Mucosa of descending colon (tissue), 3 donors: ENCODE measurements around the gene TMEM141. TPM values are rescaled to one million over a fixed set of nuclear protein-coding genes. Genes with fewer than 3 reads are reported as not detected.

ENCODE experiments used
- ATAC-seq: fragments of 200-7000 bp; cut with Tn5 transposase; one replicate; pipeline ENCODE4 v1.9.1; 2020; ENCODE audit warnings: mild to moderate bottlenecking, moderate library complexity
- DNase-seq, 3 donors: peaks; one replicate each; pipeline ENCODE4 v3.0.0-alpha.2; 2020
- H3K36me3 ChIP-seq: fragments of 200-600 bp; one replicate; pipeline ENCODE4 v1.8.0; 2021; ENCODE audit warnings: low read depth, mild to moderate bottlenecking
- H3K4me1 ChIP-seq: fragments of 200-600 bp; one replicate; pipeline ENCODE4 v1.8.0; 2021; ENCODE audit warnings: low read depth, mild to moderate bottlenecking
- H3K4me3 ChIP-seq: fragments of 200-600 bp; one replicate; pipeline ENCODE4 v1.8.0; 2021; ENCODE audit warnings: mild to moderate bottlenecking
- H3K9me3 ChIP-seq: fragments of 200-600 bp; one replicate; pipeline ENCODE4 v1.8.0; 2021; ENCODE audit warnings: mild to moderate bottlenecking
- intact Hi-C, 2 donors: fragments of 100-400 bp; cut with DNase I in 1 of 2; cut with micrococcal nuclease in 1 of 2; formaldehyde crosslinking; loops; one replicate each; pipeline versions ENCODE4 v1.11.0 to v1.11.1; 2022; cut with DNase I, micrococcal nuclease
- long read RNA-seq, 2 donors: library from polyadenylated mRNA; unstranded; transcript quantifications; one replicate each; pipeline ENCODE4 v2.0.0, GENCODE V29; 2019 to 2021
- total RNA-seq, 3 donors: library from RNA; stranded (reverse); fragmentation: NEBNext Ultra II Directional in 2 of 3; extraction: Animal tissue kit (Norgen Biotek cat#: 25700) in 2 of 3; gene quantifications; one replicate each; pipeline versions ENCODE4 v1.2.1 to v1.2.4, GENCODE V29; 2021 to 2023
- TF ChIP-seq, protein P1 (sequence below): fragments of 200-600 bp; IDR thresholded peaks from one replicate; pipeline ENCODE4 v1.8.0; 2022; ENCODE audit warnings: antibody characterized with exemption, mild to moderate bottlenecking
- donor health status: DM: no; HTN: no; CAD: no; lungs with moderate emphysema.
- donor health status: DM: no; HTN: no; CAD: no.
- donor health status: DM: no; HTN: yes; CAD: no.

The TMEM141 gene
- 100 to 1,000 TPM; 110 to 373 (median 127) TPM for total RNA-seq
- long read RNA-seq, donor 1, transcript TMEM141-201 (5 exons, 768 nt), result major isoform, 29 of 39 reads
- long read RNA-seq, donor 1, partial matches to known transcripts, result 7 of 39 reads
- long read RNA-seq, donor 1, other reads (novel, unspliced or antisense), result 1 of 39 reads
- long read RNA-seq, donor 2, transcript TMEM141-204 (4 exons, 683 nt), result minor isoform, 7 of 52 reads
- long read RNA-seq, donor 2, transcript TMEM141-201 (5 exons, 768 nt), result major isoform, 38 of 52 reads
- long read RNA-seq, donor 2, partial matches to known transcripts, result 3 of 52 reads
- long read RNA-seq, donor 2, other reads (novel, unspliced or antisense), result 2 of 52 reads

DNA sequence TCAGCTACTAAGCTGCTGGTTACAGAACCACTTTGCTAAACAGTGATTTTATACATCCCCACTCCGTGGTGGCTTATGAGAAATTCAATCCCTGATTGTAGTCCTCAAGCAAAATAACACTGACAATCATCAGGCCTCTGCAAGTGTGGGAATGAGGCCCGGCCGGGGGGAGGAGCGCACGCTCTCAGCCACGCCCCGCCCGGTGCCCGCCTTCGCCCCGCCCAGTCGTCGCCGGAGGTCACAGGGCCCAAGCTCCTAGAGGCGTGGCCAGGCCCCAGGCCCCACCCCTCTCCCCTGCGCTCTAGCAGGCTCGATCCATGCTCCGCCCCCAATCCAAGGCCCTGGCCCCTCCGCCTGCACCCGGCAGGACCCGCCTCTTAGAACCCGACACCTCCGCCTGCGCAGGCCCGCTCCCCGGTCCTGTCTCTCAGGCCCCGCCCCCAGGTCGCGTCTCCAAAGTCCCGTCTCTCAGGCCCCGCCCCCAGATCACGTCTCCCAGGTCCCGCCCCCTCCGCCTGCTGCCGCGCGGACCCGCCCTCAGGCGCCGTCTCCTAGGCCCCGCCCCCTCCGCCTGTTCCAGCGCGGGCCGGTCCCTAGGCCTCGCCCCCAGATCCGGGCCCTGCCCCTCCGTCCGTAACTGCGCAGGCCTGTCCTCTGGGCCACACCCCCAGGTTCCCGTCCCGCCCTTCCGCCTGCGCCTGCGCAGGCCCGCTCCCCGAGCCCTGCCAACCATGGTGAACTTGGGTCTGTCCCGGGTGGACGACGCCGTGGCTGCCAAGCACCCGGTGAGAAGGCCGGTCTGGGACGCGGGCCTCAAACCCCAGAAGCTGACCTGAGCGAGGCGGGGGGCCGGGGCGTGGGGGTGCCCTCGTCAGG lies at the start of gene TMEM141:
Gene TMEM141 (plus strand): TSS at position 705 of the 876 bp plus-strand sequence. CDS start 27 bp downstream, at position 732.
- intact Hi-C loops, result no loop called here
- no peaks in the 10 kb centered on the region for H3K9me3 ChIP-seq
- peak within 1 kb of the TSS; percentile 59 for H3K4me3 ChIP-seq
- TF ChIP-seq, protein P1, sequence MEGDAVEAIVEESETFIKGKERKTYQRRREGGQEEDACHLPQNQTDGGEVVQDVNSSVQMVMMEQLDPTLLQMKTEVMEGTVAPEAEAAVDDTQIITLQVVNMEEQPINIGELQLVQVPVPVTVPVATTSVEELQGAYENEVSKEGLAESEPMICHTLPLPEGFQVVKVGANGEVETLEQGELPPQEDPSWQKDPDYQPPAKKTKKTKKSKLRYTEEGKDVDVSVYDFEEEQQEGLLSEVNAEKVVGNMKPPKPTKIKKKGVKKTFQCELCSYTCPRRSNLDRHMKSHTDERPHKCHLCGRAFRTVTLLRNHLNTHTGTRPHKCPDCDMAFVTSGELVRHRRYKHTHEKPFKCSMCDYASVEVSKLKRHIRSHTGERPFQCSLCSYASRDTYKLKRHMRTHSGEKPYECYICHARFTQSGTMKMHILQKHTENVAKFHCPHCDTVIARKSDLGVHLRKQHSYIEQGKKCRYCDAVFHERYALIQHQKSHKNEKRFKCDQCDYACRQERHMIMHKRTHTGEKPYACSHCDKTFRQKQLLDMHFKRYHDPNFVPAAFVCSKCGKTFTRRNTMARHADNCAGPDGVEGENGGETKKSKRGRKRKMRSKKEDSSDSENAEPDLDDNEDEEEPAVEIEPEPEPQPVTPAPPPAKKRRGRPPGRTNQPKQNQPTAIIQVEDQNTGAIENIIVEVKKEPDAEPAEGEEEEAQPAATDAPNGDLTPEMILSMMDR, result no peak
- ATAC-seq (peak; percentile 86), DNase-seq (peak; percentile 100)
- peaks cover 53% of the 10 kb centered on the region for H3K4me1 ChIP-seq
- peaks cover 3% of the 10 kb centered on the region for H3K36me3 ChIP-seq

DNA sequence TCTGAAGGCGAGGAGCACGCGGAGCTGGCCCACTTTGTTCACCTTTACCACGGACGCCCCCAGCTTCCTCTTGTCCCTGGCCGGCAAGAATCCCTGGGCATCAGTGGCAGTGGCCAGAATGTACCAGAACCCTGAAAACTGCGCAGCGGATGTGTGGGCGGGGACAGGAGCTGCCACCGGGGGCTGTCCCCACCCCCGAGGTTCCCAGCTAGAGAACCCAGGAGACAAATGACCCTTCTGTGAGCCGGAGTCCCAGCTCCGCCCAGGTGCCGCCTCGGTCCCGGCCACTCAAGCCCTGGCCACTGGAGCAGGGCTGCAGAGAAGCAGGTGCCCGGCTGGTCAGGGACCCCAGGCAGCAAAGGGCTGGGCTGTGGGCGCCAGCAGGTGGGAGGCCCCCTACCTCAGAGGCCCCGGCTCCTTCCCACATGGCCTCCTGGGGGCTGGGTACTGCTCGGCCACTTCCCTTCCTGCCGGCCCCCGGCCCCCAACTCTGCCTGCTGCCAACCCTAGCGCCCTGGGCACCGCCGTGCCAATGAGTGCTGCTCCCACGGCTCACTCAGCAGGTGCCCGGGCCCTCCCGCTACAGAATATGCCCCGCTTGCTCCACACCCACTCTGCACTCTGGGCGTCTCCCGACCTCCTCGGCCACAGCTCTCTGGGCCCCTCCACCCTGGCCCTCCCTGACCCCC lies 49.1 kb upstream of the TMEM141 start:
- ATAC-seq (peak; percentile 53), DNase-seq (peak in 1 of 3 donors; percentile 36)

DNA sequence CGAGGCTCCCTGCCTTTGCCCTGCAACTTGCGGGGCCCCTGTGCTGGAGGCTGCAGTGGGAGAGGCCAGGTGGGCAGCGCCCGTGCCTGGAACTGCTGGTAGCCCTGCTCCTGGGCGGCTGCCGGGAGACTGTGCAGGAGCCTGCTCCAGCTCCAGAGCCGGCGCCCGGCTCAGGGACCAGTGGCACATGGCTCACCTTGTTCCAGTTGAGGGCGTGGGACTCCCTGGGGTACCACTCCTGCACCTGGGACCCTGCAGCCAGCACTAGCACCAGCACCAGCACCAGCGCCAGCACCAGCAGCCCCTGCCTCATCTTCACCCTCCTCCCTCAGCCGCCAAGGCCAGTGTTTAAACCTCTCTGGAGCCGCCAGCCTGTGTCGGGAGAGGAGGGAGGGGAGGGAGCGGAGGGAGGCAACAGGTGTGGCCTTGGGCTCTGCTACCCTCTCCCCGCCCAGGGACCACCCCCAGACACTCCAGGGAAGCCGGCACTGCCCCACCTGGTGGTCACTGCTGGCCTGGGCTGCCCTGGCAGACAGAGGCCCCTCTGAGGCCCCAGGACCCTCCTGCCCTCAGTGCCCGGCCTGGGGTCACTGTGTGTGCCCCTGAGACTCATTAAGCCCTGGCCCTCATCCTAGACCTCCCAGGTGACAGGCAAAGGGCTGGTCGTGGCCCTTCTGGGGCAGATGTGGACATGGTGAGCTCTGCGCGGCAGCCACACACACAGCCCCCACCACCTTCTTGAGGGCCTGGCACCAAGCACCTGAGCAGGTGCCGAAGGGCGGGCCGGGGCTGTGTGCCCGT lies 48.4 kb upstream of the TMEM141 start, which contains the start of gene LCN10:
Gene LCN10 (minus strand): TSS at position 350 of the 801 bp plus-strand sequence. CDS start 37 bp downstream, at position 313.
- peaks cover 7% of the 10 kb centered on the region for H3K4me1 ChIP-seq
- no peaks in the 10 kb centered on the region for H3K36me3 ChIP-seq
- TF ChIP-seq, protein P1, result no peak
- intact Hi-C loops, result no loop called here
- DNase-seq (peak in 1 of 3 donors; percentile 32), ATAC-seq (peak; percentile 28)
- H3K4me3 ChIP-seq, result no peak within 1 kb of the TSS
- H3K9me3 ChIP-seq, result no peaks in the 10 kb centered on the region

More for the DNA sequence above, 49.1 kb upstream of the TMEM141 start:
- intact Hi-C loops, result no loop called here
- H3K4me1 ChIP-seq, result peaks cover 7% of the 10 kb centered on the region
- TF ChIP-seq, protein P1, result no peak
- H3K9me3 ChIP-seq, result no peaks in the 10 kb centered on the region
- no peak overlapping the region for H3K4me3 ChIP-seq
- no peaks in the 10 kb centered on the region for H3K36me3 ChIP-seq

DNA sequence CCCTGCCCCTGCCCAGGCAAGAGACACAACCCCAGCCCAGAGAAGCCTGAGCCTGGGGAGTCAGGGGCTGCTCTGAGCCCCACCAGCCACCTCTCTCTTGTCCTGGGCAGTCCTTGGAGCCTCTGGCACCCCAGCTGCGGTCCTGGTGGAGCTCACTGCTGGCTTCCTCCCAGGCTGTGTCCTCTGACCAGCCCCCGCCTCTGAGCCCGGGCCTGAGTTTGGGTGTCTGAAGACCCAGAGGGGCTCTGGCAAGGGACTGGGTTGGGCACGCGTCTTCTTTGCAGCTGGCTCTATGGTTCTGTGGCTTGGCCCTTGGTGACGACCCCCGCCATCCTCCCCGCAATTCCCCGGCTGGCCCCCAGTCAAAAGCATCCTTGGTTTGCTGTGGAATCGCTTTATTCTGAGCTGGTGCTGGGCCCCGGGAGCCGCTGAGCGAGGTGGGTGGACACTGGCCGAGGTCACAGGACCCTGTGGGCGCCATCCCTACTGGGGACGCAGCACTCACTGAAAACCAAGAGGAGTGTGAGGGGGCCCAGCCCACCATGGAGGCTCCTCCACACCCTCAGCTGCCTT lies 47.4 kb upstream of the TMEM141 start:
- H3K9me3 ChIP-seq, result no peaks in the 10 kb centered on the region
- no peak for ATAC-seq
- peak in 1 of 3 donors; percentile 13 for DNase-seq
- no peak overlapping the region for H3K4me3 ChIP-seq
- intact Hi-C loops, result no loop called here
- TF ChIP-seq, protein P1, result no peak
- peaks cover 7% of the 10 kb centered on the region for H3K4me1 ChIP-seq
- no peaks in the 10 kb centered on the region for H3K36me3 ChIP-seq
